Measurements from ENCODE around the gene ATXN1. TPM values are rescaled to one million over a fixed set of nuclear protein-coding genes. Genes with fewer than 3 reads are reported as not detected.

ATXN1 gene
- total RNA-seq, 1 experiment from 2014 or later = 8.1 TPM

DNA sequence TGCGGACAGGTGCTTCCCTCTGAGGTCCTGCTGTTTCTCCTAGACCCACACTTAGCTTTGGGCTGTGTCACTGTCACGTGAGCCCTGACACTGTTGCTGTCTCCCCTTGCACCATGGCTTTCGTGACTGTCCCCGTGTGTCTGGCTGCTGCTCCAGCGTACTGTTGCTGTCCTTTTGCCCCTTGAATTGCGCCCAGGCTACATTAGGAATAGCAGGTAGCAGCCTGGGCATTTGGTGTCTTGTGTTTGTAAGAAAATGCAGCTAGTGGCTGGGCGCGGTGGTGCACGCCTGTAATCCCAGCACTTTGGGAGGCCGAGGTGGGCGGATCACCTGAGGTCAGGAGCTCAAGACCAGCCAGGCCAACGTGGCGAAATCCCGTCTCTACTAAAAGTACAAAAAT lies 476.8 kb downstream of the ATXN1 start (continued):
- TF ChIP-seq, protein P1, sequence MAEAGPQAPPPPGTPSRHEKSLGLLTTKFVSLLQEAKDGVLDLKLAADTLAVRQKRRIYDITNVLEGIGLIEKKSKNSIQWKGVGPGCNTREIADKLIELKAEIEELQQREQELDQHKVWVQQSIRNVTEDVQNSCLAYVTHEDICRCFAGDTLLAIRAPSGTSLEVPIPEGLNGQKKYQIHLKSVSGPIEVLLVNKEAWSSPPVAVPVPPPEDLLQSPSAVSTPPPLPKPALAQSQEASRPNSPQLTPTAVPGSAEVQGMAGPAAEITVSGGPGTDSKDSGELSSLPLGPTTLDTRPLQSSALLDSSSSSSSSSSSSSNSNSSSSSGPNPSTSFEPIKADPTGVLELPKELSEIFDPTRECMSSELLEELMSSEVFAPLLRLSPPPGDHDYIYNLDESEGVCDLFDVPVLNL (CRISPR knock-in tag; IDR thresholded peaks at IDR 0.05; ENCODE audit: borderline replicate concordance, low read depth) = no peak
- no peak for TF ChIP-seq ZNF263 (CRISPR knock-in tag; IDR thresholded peaks at IDR 0.05; ENCODE audit: low read depth)
- no peak for TF ChIP-seq IRF2 (CRISPR knock-in tag; IDR thresholded peaks at IDR 0.05; ENCODE audit: borderline replicate concordance, low read depth)
- TF ChIP-seq, protein P2, sequence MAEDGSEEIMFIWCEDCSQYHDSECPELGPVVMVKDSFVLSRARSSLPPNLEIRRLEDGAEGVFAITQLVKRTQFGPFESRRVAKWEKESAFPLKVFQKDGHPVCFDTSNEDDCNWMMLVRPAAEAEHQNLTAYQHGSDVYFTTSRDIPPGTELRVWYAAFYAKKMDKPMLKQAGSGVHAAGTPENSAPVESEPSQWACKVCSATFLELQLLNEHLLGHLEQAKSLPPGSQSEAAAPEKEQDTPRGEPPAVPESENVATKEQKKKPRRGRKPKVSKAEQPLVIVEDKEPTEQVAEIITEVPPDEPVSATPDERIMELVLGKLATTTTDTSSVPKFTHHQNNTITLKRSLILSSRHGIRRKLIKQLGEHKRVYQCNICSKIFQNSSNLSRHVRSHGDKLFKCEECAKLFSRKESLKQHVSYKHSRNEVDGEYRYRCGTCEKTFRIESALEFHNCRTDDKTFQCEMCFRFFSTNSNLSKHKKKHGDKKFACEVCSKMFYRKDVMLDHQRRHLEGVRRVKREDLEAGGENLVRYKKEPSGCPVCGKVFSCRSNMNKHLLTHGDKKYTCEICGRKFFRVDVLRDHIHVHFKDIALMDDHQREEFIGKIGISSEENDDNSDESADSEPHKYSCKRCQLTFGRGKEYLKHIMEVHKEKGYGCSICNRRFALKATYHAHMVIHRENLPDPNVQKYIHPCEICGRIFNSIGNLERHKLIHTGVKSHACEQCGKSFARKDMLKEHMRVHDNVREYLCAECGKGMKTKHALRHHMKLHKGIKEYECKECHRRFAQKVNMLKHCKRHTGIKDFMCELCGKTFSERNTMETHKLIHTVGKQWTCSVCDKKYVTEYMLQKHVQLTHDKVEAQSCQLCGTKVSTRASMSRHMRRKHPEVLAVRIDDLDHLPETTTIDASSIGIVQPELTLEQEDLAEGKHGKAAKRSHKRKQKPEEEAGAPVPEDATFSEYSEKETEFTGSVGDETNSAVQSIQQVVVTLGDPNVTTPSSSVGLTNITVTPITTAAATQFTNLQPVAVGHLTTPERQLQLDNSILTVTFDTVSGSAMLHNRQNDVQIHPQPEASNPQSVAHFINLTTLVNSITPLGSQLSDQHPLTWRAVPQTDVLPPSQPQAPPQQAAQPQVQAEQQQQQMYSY (CRISPR knock-in tag; IDR thresholded peaks at IDR 0.05) = no peak
- TF ChIP-seq, protein P3, sequence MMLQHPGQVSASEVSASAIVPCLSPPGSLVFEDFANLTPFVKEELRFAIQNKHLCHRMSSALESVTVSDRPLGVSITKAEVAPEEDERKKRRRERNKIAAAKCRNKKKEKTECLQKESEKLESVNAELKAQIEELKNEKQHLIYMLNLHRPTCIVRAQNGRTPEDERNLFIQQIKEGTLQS (CRISPR knock-in tag; conservative IDR thresholded peaks at IDR 0.05) = no peak
- TF ChIP-seq ATF1 (CRISPR knock-in tag; IDR thresholded peaks at IDR 0.05) = no peak
- TF ChIP-seq, protein P4, sequence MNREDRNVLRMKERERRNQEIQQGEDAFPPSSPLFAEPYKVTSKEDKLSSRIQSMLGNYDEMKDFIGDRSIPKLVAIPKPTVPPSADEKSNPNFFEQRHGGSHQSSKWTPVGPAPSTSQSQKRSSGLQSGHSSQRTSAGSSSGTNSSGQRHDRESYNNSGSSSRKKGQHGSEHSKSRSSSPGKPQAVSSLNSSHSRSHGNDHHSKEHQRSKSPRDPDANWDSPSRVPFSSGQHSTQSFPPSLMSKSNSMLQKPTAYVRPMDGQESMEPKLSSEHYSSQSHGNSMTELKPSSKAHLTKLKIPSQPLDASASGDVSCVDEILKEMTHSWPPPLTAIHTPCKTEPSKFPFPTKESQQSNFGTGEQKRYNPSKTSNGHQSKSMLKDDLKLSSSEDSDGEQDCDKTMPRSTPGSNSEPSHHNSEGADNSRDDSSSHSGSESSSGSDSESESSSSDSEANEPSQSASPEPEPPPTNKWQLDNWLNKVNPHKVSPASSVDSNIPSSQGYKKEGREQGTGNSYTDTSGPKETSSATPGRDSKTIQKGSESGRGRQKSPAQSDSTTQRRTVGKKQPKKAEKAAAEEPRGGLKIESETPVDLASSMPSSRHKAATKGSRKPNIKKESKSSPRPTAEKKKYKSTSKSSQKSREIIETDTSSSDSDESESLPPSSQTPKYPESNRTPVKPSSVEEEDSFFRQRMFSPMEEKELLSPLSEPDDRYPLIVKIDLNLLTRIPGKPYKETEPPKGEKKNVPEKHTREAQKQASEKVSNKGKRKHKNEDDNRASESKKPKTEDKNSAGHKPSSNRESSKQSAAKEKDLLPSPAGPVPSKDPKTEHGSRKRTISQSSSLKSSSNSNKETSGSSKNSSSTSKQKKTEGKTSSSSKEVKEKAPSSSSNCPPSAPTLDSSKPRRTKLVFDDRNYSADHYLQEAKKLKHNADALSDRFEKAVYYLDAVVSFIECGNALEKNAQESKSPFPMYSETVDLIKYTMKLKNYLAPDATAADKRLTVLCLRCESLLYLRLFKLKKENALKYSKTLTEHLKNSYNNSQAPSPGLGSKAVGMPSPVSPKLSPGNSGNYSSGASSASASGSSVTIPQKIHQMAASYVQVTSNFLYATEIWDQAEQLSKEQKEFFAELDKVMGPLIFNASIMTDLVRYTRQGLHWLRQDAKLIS (CRISPR knock-in tag; IDR thresholded peaks at IDR 0.05; ENCODE audit: borderline replicate concordance) = no peak
- TF ChIP-seq, protein P5, sequence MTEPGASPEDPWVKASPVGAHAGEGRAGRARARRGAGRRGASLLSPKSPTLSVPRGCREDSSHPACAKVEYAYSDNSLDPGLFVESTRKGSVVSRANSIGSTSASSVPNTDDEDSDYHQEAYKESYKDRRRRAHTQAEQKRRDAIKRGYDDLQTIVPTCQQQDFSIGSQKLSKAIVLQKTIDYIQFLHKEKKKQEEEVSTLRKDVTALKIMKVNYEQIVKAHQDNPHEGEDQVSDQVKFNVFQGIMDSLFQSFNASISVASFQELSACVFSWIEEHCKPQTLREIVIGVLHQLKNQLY (CRISPR knock-in tag; IDR thresholded peaks at IDR 0.05) = no peak
- TF ChIP-seq, protein P6, sequence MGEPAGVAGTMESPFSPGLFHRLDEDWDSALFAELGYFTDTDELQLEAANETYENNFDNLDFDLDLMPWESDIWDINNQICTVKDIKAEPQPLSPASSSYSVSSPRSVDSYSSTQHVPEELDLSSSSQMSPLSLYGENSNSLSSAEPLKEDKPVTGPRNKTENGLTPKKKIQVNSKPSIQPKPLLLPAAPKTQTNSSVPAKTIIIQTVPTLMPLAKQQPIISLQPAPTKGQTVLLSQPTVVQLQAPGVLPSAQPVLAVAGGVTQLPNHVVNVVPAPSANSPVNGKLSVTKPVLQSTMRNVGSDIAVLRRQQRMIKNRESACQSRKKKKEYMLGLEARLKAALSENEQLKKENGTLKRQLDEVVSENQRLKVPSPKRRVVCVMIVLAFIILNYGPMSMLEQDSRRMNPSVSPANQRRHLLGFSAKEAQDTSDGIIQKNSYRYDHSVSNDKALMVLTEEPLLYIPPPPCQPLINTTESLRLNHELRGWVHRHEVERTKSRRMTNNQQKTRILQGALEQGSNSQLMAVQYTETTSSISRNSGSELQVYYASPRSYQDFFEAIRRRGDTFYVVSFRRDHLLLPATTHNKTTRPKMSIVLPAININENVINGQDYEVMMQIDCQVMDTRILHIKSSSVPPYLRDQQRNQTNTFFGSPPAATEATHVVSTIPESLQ (CRISPR knock-in tag; IDR thresholded peaks at IDR 0.05) = no peak
- TF ChIP-seq, protein P7, sequence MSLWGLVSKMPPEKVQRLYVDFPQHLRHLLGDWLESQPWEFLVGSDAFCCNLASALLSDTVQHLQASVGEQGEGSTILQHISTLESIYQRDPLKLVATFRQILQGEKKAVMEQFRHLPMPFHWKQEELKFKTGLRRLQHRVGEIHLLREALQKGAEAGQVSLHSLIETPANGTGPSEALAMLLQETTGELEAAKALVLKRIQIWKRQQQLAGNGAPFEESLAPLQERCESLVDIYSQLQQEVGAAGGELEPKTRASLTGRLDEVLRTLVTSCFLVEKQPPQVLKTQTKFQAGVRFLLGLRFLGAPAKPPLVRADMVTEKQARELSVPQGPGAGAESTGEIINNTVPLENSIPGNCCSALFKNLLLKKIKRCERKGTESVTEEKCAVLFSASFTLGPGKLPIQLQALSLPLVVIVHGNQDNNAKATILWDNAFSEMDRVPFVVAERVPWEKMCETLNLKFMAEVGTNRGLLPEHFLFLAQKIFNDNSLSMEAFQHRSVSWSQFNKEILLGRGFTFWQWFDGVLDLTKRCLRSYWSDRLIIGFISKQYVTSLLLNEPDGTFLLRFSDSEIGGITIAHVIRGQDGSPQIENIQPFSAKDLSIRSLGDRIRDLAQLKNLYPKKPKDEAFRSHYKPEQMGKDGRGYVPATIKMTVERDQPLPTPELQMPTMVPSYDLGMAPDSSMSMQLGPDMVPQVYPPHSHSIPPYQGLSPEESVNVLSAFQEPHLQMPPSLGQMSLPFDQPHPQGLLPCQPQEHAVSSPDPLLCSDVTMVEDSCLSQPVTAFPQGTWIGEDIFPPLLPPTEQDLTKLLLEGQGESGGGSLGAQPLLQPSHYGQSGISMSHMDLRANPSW (CRISPR knock-in tag; conservative IDR thresholded peaks at IDR 0.05; ENCODE audit: low read depth) = no peak

DNA sequence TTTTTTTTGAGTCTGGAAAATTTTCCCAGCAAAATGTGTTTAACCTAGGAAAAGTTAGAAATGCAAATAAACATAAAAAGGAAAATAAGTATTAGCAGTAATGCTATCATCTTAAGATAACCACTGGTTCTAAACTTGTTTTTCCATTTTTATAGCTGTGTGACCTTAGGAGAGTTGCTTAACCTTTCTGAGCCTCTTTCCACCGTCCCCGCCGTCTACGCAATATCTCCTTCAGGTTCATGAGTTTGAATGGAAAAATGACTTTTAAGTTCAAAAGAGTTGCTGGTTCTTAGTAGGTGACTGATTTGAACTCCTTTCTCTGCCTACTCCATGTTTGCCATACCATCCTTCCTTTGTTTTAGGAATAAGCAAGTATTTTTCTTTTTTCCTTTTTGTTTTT lies 478.9 kb downstream of the ATXN1 start:
- peaks cover 7% of the 10 kb centered on the region for H3K4me1 Mint-ChIP-seq
- DNase-seq (ENCODE audit: low spot score) (no peak), ATAC-seq (no peak)
- ChIA-PET CTCF (interaction anchor here (0.7 kb wide), 1 partner anchor 804 kb away, joined by 3 read pairs; no protein-coding TSS in a partner anchor), POLR2A (no interaction called here)
- H3K9me3 Mint-ChIP-seq = no peaks in the 10 kb centered on the region
- H3K36me3 Mint-ChIP-seq = no peaks in the 10 kb centered on the region
- no peaks in the 10 kb centered on the region for H3K27me3 Mint-ChIP-seq (ENCODE audit: low read depth)
- no peak overlapping the region for H3K4me3 Mint-ChIP-seq
- H3K27ac Mint-ChIP-seq = no peak overlapping the region
- TF ChIP-seq ESRRA (CRISPR knock-in tag; IDR thresholded peaks at IDR 0.05; ENCODE audit: borderline replicate concordance) (no peak), MYBL2 (CRISPR knock-in tag; IDR thresholded peaks at IDR 0.05) (no peak), NFE2L1 (CRISPR knock-in tag; IDR thresholded peaks at IDR 0.05) (no peak), CREM (CRISPR knock-in tag; IDR thresholded peaks at IDR 0.05) (no peak), CREB1 (CRISPR knock-in tag; IDR thresholded peaks at IDR 0.05) (no peak), ZNF416 (CRISPR knock-in tag; IDR thresholded peaks at IDR 0.05) (no peak)
- TF ChIP-seq, protein P8, sequence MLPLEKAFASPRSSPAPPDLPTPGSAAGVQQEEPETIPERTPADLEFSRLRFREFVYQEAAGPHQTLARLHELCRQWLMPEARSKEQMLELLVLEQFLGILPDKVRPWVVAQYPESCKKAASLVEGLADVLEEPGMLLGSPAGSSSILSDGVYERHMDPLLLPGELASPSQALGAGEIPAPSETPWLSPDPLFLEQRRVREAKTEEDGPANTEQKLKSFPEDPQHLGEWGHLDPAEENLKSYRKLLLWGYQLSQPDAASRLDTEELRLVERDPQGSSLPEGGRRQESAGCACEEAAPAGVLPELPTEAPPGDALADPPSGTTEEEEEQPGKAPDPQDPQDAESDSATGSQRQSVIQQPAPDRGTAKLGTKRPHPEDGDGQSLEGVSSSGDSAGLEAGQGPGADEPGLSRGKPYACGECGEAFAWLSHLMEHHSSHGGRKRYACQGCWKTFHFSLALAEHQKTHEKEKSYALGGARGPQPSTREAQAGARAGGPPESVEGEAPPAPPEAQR (CRISPR knock-in tag; IDR thresholded peaks at IDR 0.05) = no peak
- TF ChIP-seq, protein P9, sequence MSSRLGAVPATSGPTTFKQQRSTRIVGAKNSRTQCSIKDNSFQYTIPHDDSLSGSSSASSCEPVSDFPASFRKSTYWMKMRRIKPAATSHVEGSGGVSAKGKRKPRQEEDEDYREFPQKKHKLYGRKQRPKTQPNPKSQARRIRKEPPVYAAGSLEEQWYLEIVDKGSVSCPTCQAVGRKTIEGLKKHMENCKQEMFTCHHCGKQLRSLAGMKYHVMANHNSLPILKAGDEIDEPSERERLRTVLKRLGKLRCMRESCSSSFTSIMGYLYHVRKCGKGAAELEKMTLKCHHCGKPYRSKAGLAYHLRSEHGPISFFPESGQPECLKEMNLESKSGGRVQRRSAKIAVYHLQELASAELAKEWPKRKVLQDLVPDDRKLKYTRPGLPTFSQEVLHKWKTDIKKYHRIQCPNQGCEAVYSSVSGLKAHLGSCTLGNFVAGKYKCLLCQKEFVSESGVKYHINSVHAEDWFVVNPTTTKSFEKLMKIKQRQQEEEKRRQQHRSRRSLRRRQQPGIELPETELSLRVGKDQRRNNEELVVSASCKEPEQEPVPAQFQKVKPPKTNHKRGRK (CRISPR knock-in tag; IDR thresholded peaks at IDR 0.05; ENCODE audit: borderline replicate concordance) = no peak

All from WTC11 (cell line).